Brain microvascular endothelial cell (primary cell): ENCODE measurements around the gene PDZRN3.

ENCODE experiments used
- DNase-seq: peaks from one replicate; pipeline ENCODE4 v3.0.0-alpha.2; 2020
- H3K27ac ChIP-seq: fragments of 250-450 bp; sonication (Bioruptor Pico); 2 replicates; pipeline ENCODE4 v1.5.1; 2020; ENCODE audit warnings: mild to moderate bottlenecking, moderate library complexity
- H3K27me3 ChIP-seq: fragments of 250-450 bp; sonication (Bioruptor Pico); replicated peaks from 2 replicates; pipeline ENCODE4 v1.5.1; 2020; ENCODE audit warnings: mild to moderate bottlenecking
- H3K36me3 ChIP-seq: fragments of 250-450 bp; sonication (Bioruptor Pico); replicated peaks from 2 replicates; pipeline ENCODE4 v1.5.1; 2020; ENCODE audit warnings: mild to moderate bottlenecking
- H3K4me3 ChIP-seq: 2 replicates; pipeline ENCODE4 v1.5.1; 2011; ENCODE audit warnings: low read depth, mild to moderate bottlenecking, control low read depth, low read length, moderate library complexity
- CTCF ChIP-seq: IDR thresholded peaks from 2 replicates; pipeline ENCODE4 v1.5.1; 2011; ENCODE audit warnings: low read depth, mild to moderate bottlenecking, moderate library complexity, low read length, control low read depth, inconsistent platforms; ENCODE audit errors: missing control alignments
- in situ Hi-C: cut with HindIII; loops from 2 replicates; pipeline ENCODE4 v1.10.0; 2017; ENCODE audit warnings: low sequenced_read_pairs, low pct_ligation_motif_present

Gene PDZRN3

GRCh38 chr3:73543412-73543811 lies 81.3 kb downstream of the PDZRN3 start:
- Histone ChIP-seq H3K36me3 (no peaks in the 10 kb centered on the region), H3K27me3 (no peaks in the 10 kb centered on the region), H3K27ac (no peak overlapping the region), H3K4me3 (no peak overlapping the region)
- no peak for DNase-seq
- TF ChIP-seq CTCF = no peak
- in situ Hi-C loops = no loop called here

- Histone ChIP-seq H3K36me3 (no peaks in the 10 kb centered on the region), H3K4me3 (no peak overlapping the region)
- in situ Hi-C loops = no loop called here
Measured at GRCh38 chr3:73542136-73542535, 82.6 kb downstream of the PDZRN3 start.

GRCh38 chr3:73540969-73541740 lies 83.6 kb downstream of the PDZRN3 start:
- no peaks in the 10 kb centered on the region for H3K27me3 ChIP-seq
- H3K36me3 ChIP-seq = no peaks in the 10 kb centered on the region
- no peak overlapping the region for H3K27ac ChIP-seq
- no peak overlapping the region for H3K4me3 ChIP-seq
- in situ Hi-C loops = no loop called here
- TF ChIP-seq CTCF = no peak
- DNase-seq = no peak

More at GRCh38 chr3:73542136-73542535, 82.6 kb downstream of the PDZRN3 start:
- Histone ChIP-seq H3K27me3 (no peaks in the 10 kb centered on the region), H3K27ac (no peak overlapping the region)
- TF ChIP-seq CTCF = no peak
- no peak for DNase-seq

GRCh38 chr3:73538486-73538885 lies 86.3 kb downstream of the PDZRN3 start:
- in situ Hi-C loops = no loop called here
- TF ChIP-seq CTCF = no peak

GRCh38 chr3:73536952-73537351 lies 87.8 kb downstream of the PDZRN3 start:
- Histone ChIP-seq H3K36me3 (no peaks in the 10 kb centered on the region), H3K27ac (no peak overlapping the region), H3K27me3 (no peaks in the 10 kb centered on the region), H3K4me3 (no peak overlapping the region)
- in situ Hi-C loops = no loop called here
- no peak for TF ChIP-seq CTCF
- DNase-seq = no peak

More at GRCh38 chr3:73538486-73538885, 86.3 kb downstream of the PDZRN3 start:
- H3K4me3 ChIP-seq = no peak overlapping the region
- H3K27me3 ChIP-seq = no peaks in the 10 kb centered on the region
- no peak for DNase-seq
- no peaks in the 10 kb centered on the region for H3K36me3 ChIP-seq
- H3K27ac ChIP-seq = no peak overlapping the region
